ENCODE results near the gene PRRG2.

The PRRG2 gene

GRCh38 chr19:49590071-49590970 is 9.2 kb downstream of the PRRG2 start:
- FAIRE-seq = peak; percentile 74

DNA sequence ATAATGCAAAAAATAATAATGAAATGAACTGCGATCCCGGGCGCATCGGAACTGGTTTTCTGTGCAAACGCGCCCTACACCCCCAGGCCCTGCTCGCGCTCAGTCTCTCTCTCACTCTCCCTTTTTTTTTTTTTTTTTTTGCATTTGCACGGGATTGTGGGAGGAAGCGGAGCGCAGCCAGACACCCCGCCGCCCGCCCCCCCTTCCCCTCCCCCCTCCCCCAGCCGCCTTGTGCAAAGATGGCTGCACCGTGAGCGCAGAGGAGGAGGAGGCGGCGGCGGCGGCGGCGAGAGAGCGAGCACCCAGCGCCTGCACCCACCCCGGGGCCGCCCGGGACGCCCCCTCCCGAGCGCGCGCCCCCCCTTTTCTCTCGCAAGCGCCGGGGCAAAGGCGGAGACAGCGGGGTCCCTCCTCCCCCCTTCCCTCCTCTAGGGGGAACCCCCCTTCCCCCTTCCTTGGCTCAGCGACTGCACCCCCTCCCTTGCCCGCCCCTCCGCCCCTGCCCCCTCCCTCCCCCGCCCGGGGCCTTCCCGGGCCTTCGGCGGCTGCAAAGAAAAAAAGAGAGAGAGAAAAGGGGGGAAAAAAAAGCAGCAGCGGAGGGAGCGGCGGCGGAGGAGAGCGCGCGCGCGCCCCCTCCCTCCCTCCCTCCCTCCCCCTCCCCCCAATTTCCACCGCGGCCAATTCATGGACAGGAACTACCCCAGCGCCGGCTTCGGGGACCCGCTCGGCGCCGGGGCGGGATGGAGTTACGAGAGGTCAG is 10.0 kb downstream of the PRRG2 start, which contains the start of gene PRR12:
TSS of gene PRR12 (plus strand) at position 212 of the 760 bp plus-strand sequence. CDS start at position 685, 473 bp downstream.
- no peak for FAIRE-seq

- FAIRE-seq = no peak
Observed at GRCh38 chr19:49591731-49592485, 10.8 kb downstream of the PRRG2 start.

- no peak for FAIRE-seq
Observed at GRCh38 chr19:49592486-49593232, 11.5 kb downstream of the PRRG2 start.

- peak; percentile 41 for FAIRE-seq
Observed at GRCh38 chr19:49593233-49594113, 12.4 kb downstream of the PRRG2 start.

GRCh38 chr19:49594157-49594992 is 13.3 kb downstream of the PRRG2 start:
- no peak for FAIRE-seq

DNA sequence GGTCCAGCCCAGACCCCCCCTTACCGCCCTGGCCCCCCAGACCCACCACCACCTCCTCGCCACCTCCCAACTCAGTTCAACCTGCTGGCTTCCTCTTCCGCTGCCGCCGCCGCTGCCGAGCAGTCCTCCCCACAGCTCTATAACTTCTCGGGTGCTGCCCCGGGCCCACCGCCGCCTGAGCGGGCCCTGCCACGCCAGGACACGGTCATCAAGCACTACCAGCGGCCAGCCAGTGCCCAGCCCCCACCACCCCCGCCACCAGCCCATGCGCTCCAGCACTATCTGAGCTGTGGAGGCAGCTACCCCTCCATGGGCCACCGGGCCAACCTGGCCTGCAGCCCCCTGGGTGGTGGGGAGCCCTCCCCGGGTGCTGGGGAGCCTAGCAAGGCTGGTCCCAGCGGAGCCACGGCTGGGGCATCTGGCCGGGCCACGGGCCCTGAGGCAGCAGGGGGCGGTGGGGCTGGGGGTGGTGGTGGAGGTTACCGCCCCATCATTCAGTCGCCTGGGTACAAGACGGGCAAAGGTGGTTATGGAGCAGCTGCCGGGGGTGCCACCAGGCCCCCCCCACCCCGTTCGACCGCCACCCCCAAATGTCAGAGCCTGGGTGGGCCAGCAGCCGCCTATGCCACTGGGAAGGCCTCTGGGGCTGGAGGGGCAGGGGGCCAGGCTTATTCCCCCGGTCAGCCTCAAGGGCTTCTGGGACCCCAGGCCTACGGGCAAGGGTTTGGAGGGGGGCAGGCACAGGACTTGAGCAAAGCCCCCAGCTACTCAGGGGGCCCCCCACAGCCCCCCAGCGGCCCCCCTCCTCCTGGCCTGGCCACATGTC is 14.1 kb downstream of the PRRG2 start:
- no peak for FAIRE-seq

DNA sequence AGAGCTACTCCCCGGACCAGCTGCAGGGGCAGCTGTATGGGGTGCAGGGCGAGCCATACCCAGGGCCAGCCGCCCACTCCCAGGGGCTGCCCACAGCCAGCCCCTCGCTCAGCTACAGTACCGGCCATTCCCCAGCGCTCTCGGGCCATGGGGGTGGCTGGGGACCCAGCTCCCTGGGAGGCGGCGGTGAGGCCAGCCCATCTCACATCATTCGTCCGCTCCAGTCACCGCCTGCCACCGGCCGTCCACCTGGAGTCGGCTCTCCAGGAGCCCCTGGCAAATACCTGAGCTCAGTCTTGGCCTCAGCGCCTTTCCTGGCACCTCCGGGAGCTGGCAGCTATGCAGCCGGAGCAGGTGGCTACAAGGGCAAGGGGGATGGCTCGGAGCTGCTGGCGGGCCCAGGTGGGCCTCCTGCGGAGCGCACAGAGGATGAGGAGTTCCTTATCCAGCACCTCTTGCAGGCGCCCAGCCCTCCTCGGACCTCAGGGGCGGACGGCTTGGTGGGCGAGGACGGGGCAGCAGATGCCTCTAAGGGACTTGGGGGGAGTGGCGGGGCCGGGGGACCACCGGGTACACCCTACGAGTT is 14.8 kb downstream of the PRRG2 start:
- FAIRE-seq = no peak

- no peak for FAIRE-seq
Observed at GRCh38 chr19:49596407-49596806, 15.3 kb downstream of the PRRG2 start.

DNA sequence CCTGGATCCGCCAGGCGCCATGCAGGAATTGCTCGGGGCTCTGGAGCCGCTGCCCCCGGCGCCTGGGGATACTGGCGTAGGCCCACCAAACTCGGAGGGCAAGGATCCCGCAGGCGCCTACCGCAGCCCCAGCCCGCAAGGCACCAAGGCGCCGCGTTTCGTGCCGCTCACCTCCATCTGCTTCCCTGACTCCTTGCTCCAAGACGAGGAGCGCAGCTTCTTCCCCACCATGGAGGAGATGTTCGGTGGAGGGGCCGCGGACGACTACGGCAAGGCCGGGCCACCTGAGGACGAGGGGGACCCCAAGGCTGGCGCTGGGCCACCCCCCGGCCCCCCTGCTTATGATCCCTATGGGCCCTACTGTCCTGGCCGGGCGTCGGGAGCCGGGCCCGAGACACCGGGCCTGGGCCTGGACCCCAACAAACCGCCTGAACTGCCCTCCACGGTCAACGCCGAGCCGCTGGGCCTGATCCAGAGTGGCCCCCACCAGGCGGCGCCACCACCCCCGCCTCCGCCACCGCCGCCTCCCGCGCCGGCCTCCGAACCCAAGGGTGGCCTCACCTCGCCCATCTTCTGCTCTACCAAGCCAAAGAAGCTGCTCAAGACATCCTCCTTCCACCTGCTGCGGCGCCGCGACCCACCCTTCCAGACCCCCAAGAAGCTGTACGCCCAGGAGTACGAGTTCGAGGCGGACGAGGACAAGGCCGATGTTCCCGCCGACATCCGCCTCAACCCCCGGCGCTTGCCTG is 16.0 kb downstream of the PRRG2 start:
- no peak for FAIRE-seq

DNA sequence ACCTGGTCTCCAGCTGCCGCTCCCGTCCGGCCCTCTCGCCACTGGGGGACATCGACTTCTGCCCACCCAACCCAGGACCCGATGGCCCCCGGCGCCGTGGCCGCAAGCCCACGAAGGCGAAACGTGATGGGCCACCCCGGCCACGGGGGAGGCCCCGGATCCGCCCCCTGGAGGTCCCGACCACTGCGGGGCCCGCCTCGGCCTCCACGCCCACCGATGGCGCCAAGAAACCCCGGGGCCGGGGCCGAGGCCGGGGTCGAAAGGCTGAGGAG is 16.5 kb downstream of the PRRG2 start:
- no peak for FAIRE-seq

DNA sequence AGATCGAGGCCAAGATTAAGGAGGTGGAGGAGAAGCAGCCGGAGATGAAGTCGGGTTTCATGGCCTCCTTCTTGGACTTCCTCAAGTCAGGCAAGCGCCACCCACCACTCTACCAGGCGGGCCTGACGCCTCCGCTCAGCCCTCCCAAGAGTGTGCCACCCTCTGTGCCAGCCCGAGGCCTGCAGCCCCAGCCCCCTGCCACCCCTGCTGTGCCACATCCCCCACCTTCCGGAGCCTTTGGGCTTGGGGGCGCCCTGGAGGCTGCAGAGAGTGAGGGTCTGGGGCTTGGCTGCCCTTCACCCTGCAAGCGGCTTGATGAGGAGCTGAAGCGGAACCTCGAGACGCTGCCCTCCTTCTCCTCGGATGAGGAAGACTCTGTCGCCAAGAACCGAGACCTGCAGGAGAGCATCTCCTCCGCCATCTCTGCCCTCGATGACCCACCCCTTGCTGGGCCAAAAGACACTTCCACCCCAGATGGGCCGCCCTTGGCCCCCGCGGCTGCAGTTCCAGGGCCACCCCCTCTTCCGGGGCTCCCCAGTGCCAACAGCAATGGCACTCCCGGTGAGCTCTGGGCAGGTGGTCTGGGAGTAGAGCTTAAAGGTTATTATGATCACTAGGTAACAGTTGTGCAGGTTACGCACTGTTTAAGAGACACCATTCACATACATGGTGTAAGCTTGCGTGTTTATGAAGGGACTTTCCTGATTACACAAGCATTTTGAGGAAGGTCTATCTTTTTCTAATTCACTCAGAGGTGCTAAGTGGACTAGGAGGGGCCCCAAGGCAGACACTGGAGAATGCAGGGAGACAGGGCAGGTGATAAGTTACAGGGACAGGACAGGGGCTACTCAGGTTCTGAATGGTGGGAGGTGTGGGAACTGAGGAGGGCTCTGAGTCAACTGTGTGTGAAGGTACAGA is 18.5 kb downstream of the PRRG2 start:
- no peak for FAIRE-seq

GRCh38 chr19:49601482-49602038 is 20.4 kb downstream of the PRRG2 start:
- no peak for FAIRE-seq

DNA sequence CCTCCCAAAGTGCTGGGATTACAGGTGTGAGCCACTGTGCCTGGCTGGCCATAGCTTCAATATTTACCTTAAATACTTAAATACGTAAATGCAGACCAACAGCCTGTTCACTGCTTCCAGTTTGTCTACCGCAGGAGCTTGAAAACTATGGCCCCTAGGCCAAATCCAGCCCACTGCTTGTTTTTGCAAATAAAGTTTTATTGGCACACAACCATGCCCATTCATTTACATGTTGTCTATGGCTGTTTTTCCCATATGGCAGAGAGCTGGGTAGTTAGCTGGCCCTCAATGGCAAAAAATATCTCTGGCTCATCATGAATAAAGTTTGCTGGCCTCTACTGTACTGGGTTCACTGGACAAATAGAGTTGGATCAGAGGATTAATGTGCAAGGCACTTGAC is 21.7 kb downstream of the PRRG2 start:
- no peak for FAIRE-seq

DNA sequence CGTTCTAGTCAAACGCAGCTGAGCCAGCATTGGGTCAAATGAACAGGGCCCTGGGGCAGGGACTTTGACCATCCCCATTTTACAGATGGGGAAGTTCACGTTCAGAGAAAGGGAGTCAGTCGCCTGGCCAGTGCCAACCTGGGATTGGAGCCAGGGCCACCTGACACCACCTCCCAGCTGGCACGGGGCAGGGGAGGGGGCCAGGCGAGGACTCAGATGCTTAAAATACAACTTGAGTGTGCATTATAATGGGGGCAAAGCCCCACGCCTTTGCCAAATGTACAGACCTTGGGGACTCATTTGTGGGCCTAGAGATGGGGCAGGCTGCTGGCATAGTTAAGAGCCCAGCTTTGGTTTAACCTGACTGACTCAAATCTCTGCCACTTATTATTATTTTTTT is 24.5 kb downstream of the PRRG2 start:
- no peak for FAIRE-seq

- no peak for FAIRE-seq
Observed at GRCh38 chr19:49609499-49610092, 28.5 kb downstream of the PRRG2 start.

DNA sequence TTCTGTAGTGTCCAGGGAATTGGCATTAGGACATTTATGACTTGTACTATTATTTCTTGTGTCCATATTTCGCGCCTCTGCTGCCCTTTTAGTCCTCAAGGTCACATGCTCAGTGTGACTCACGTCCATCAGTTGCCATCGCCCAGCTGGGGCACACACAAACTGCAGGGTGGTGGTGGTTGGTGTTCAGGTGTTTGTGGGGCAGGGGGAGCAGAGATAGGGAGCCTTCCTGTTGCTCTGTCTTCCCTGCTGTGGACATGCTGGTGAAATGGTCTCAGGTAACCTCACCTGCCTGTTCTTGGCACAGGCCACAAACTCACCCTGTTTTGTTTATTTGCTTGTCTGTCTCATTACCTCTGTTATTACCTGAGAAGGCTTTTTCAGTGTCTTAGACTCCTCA is 32.3 kb downstream of the PRRG2 start:
- FAIRE-seq = no peak

All from TTC549 (cell line).